RWPE2 (cell line): ENCODE data around the gene PTTG2.

Experiments used
- ATAC-seq: fragments of 200-7000 bp; cut with Tn5 transposase; 3 replicates; pipeline ENCODE4 v1.9.1; 2021; ENCODE audit warnings: low read depth
- DNase-seq: peaks from one replicate; pipeline ENCODE4 v3.0.0-alpha.2; 2020; ENCODE audit warnings: low spot score
- H3K27ac ChIP-seq: fragments of 450-650 bp; 2 replicates; pipeline ENCODE4 v1.5.1; 2017; ENCODE audit warnings: mild to moderate bottlenecking; ENCODE audit not compliant: poor library complexity, severe bottlenecking
- H3K27me3 ChIP-seq: fragments of 250-450 bp; sonication (Bioruptor Pico); 2 replicates; pipeline ENCODE4 v1.5.1; 2021; ENCODE audit warnings: mild to moderate bottlenecking, moderate library complexity; ENCODE audit not compliant: insufficient read depth, poor library complexity, severe bottlenecking
- H3K36me3 ChIP-seq: fragments of 250-450 bp; sonication (Bioruptor Pico); 2 replicates; pipeline ENCODE4 v1.5.1; 2020; ENCODE audit warnings: low read depth, mild to moderate bottlenecking, moderate library complexity
- H3K4me1 ChIP-seq: fragments of 250-450 bp; sonication (Bioruptor Pico); 2 replicates; pipeline ENCODE4 v1.5.1; 2021; ENCODE audit warnings: mild to moderate bottlenecking, moderate library complexity; ENCODE audit not compliant: insufficient read depth, poor library complexity, severe bottlenecking
- H3K4me3 ChIP-seq: fragments of 250-450 bp; sonication (Bioruptor Pico); 2 replicates; pipeline ENCODE4 v1.5.1; 2021; ENCODE audit warnings: mild to moderate bottlenecking, moderate library complexity; ENCODE audit not compliant: severe bottlenecking
- H3K9me3 ChIP-seq: fragments of 250-450 bp; sonication (Bioruptor Pico); 2 replicates; pipeline ENCODE4 v1.5.1; 2021; ENCODE audit warnings: mild to moderate bottlenecking, moderate library complexity; ENCODE audit not compliant: severe bottlenecking
- CTCF ChIP-seq: fragments of 450-650 bp; IDR thresholded peaks from one replicate; pipeline ENCODE4 v1.5.1; 2017; ENCODE audit warnings: mild to moderate bottlenecking, moderate library complexity; ENCODE audit not compliant: poor library complexity, severe bottlenecking

The PTTG2 gene

GRCh38 chr4:37924946-37925345, 35.3 kb upstream of the PTTG2 start:
- TF ChIP-seq CTCF = no peak
- H3K27ac ChIP-seq = no peak overlapping the region
- peaks cover 3% of the 10 kb centered on the region for H3K27me3 ChIP-seq
- H3K36me3 ChIP-seq = no peaks in the 10 kb centered on the region
- H3K9me3 ChIP-seq = no peaks in the 10 kb centered on the region
- ATAC-seq (no peak), DNase-seq (no peak)
- H3K4me3 ChIP-seq = no peak overlapping the region
- no peaks in the 10 kb centered on the region for H3K4me1 ChIP-seq

- Histone ChIP-seq H3K27me3 (peaks cover 3% of the 10 kb centered on the region), H3K4me3 (no peak overlapping the region), H3K4me1 (no peaks in the 10 kb centered on the region), H3K9me3 (no peaks in the 10 kb centered on the region), H3K27ac (no peak overlapping the region), H3K36me3 (no peaks in the 10 kb centered on the region)
- no peak for DNase-seq
- no peak for ATAC-seq
- no peak for TF ChIP-seq CTCF
Observed at GRCh38 chr4:37927434-37927833, 32.8 kb upstream of the PTTG2 start.

- H3K9me3 ChIP-seq = no peaks in the 10 kb centered on the region
Observed at GRCh38 chr4:37928426-37929416, 31.5 kb upstream of the PTTG2 start.

GRCh38 chr4:37934096-37934495, 26.1 kb upstream of the PTTG2 start:
- TF ChIP-seq CTCF = no peak
- DNase-seq = no peak
- H3K27me3 ChIP-seq = peaks cover 3% of the 10 kb centered on the region
- no peak for ATAC-seq
- no peak overlapping the region for H3K27ac ChIP-seq
- no peaks in the 10 kb centered on the region for H3K36me3 ChIP-seq
- no peaks in the 10 kb centered on the region for H3K9me3 ChIP-seq
- H3K4me3 ChIP-seq = no peak overlapping the region
- H3K4me1 ChIP-seq = no peaks in the 10 kb centered on the region

More at GRCh38 chr4:37928426-37929416, 31.5 kb upstream of the PTTG2 start:
- no peak overlapping the region for H3K4me3 ChIP-seq
- no peaks in the 10 kb centered on the region for H3K36me3 ChIP-seq
- peaks cover 3% of the 10 kb centered on the region for H3K27me3 ChIP-seq
- ATAC-seq (no peak), DNase-seq (no peak)
- no peak overlapping the region for H3K27ac ChIP-seq
- TF ChIP-seq CTCF = no peak
- H3K4me1 ChIP-seq = no peaks in the 10 kb centered on the region

- TF ChIP-seq CTCF = no peak
- Histone ChIP-seq H3K4me1 (no peaks in the 10 kb centered on the region), H3K36me3 (no peaks in the 10 kb centered on the region), H3K9me3 (no peaks in the 10 kb centered on the region), H3K4me3 (no peak overlapping the region), H3K27me3 (peaks cover 2% of the 10 kb centered on the region), H3K27ac (no peak overlapping the region)
- ATAC-seq (no peak), DNase-seq (no peak)
Observed at GRCh38 chr4:37934609-37935008, 25.6 kb upstream of the PTTG2 start.
